ENCODE results near the gene ITPR2. TPM values are rescaled to one million over a fixed set of nuclear protein-coding genes. Genes with fewer than 3 reads are reported as not detected.
"Not testable (repeated sequence)": the region's sequence is repeated elsewhere in the genome, so short reads cannot be mapped to it uniquely, and the experiment has no call there.

The ITPR2 gene
- total RNA-seq, 1 donor from 2014 or later: 15.8 TPM

- intact Hi-C loops (cut with micrococcal nuclease): no loop called here
- Histone ChIP-seq H3K27me3 (ENCODE audit: low read depth) (no peaks in the 10 kb centered on the region), H3K4me1 (no peaks in the 10 kb centered on the region), H3K36me3 (peaks cover 43% of the 10 kb centered on the region), H3K4me3 (no peak overlapping the region), H3K27ac (replicated peaks) (no peak overlapping the region), H3K9me3 (replicated peaks) (peaks cover 17% of the 10 kb centered on the region)
- no peak for TF ChIP-seq CTCF (IDR thresholded peaks at IDR 0.05; ENCODE audit: borderline replicate concordance)
- no peak for DNase-seq
Observed at GRCh38 chr12:26686408-26686807, 146.6 kb downstream of the ITPR2 start.

- no peaks in the 10 kb centered on the region for H3K4me1 ChIP-seq
- no peak for TF ChIP-seq CTCF (IDR thresholded peaks at IDR 0.05; ENCODE audit: borderline replicate concordance)
- peaks cover 17% of the 10 kb centered on the region for H3K9me3 ChIP-seq (replicated peaks)
- no peak overlapping the region for H3K27ac ChIP-seq (replicated peaks)
- peaks cover 44% of the 10 kb centered on the region for H3K36me3 ChIP-seq
- no peak for DNase-seq
- H3K27me3 ChIP-seq (ENCODE audit: low read depth): no peaks in the 10 kb centered on the region
- H3K4me3 ChIP-seq: no peak overlapping the region
- intact Hi-C loops (cut with micrococcal nuclease): no loop called here
Observed at GRCh38 chr12:26684101-26684500, 148.9 kb downstream of the ITPR2 start.

GRCh38 chr12:26683443-26683842, 149.6 kb downstream of the ITPR2 start:
- Histone ChIP-seq H3K27me3 (ENCODE audit: low read depth) (no peaks in the 10 kb centered on the region), H3K4me1 (peaks cover 3% of the 10 kb centered on the region), H3K9me3 (replicated peaks) (peaks cover 17% of the 10 kb centered on the region), H3K4me3 (no peak overlapping the region), H3K27ac (replicated peaks) (no peak overlapping the region), H3K36me3 (peaks cover 44% of the 10 kb centered on the region)
- intact Hi-C loops (cut with micrococcal nuclease): no loop called here
- no peak for DNase-seq
- no peak for TF ChIP-seq CTCF (IDR thresholded peaks at IDR 0.05; ENCODE audit: borderline replicate concordance)

GRCh38 chr12:26680727-26681455, 152.1 kb downstream of the ITPR2 start:
- intact Hi-C loops (cut with micrococcal nuclease): no loop called here
- H3K9me3 ChIP-seq (replicated peaks): peaks cover 17% of the 10 kb centered on the region
- no peak for DNase-seq
- peaks cover 44% of the 10 kb centered on the region for H3K36me3 ChIP-seq
- H3K27ac ChIP-seq (replicated peaks): no peak overlapping the region
- TF ChIP-seq CTCF (IDR thresholded peaks at IDR 0.05; ENCODE audit: borderline replicate concordance): no peak
- H3K4me1 ChIP-seq: peaks cover 4% of the 10 kb centered on the region
- H3K4me3 ChIP-seq: no peak overlapping the region
- no peaks in the 10 kb centered on the region for H3K27me3 ChIP-seq (ENCODE audit: low read depth)

- H3K27ac ChIP-seq (replicated peaks): no peak overlapping the region
- DNase-seq: no peak
- no peaks in the 10 kb centered on the region for H3K27me3 ChIP-seq (ENCODE audit: low read depth)
- intact Hi-C loops (cut with micrococcal nuclease): no loop called here
- peaks cover 12% of the 10 kb centered on the region for H3K9me3 ChIP-seq (replicated peaks)
- H3K36me3 ChIP-seq: peaks cover 26% of the 10 kb centered on the region
- no peak overlapping the region for H3K4me3 ChIP-seq
- peaks cover 4% of the 10 kb centered on the region for H3K4me1 ChIP-seq
- TF ChIP-seq CTCF (IDR thresholded peaks at IDR 0.05; ENCODE audit: borderline replicate concordance): no peak
Observed at GRCh38 chr12:26678697-26679660, 154.0 kb downstream of the ITPR2 start.

- DNase-seq; H3K27me3 ChIP-seq (ENCODE audit: low read depth); H3K4me3 ChIP-seq; H3K27ac ChIP-seq (replicated peaks); H3K36me3 ChIP-seq; intact Hi-C loops (cut with micrococcal nuclease); H3K4me1 ChIP-seq; H3K9me3 ChIP-seq (replicated peaks): not testable (repeated sequence)
Observed at GRCh38 chr12:26671487-26671886, 161.5 kb downstream of the ITPR2 start.
